Endothelial cell of umbilical vein (primary cell): ENCODE results near the gene KDSR.

Experiments used
- CTCF ChIP-seq, 2 donors: IDR thresholded peaks; 1 replicate in 1 of 2; 2 replicates in 1 of 2; pipeline ENCODE4 v1.5.1; 2011; ENCODE audit warnings: low read length in 2 of 2, mild to moderate bottlenecking in 2 of 2, moderate library complexity in 2 of 2, control low read depth in 1 of 2, inconsistent platforms in 1 of 2, low read depth in 1 of 2; ENCODE audit not compliant: insufficient read depth in 1 of 2; ENCODE audit errors: extremely low read depth in 1 of 2
- EZH2 ChIP-seq: IDR thresholded peaks from 2 replicates; pipeline ENCODE4 v1.6.1; 2012; ENCODE audit warnings: borderline replicate concordance, low read depth, mild to moderate bottlenecking, moderate library complexity, low read length, inconsistent platforms; ENCODE audit not compliant: severe bottlenecking
- JUN ChIP-seq: IDR thresholded peaks from 2 replicates; pipeline ENCODE4 v1.6.1; 2011; ENCODE audit warnings: borderline replicate concordance, low read depth; ENCODE audit not compliant: insufficient read length, insufficient read depth
- POLR2A ChIP-seq: IDR thresholded peaks from 2 replicates; pipeline ENCODE4 v1.6.1; 2012; ENCODE audit warnings: low read depth, mild to moderate bottlenecking, control low read depth, low read length
- POLR2AphosphoS5 ChIP-seq: IDR thresholded peaks from 2 replicates; pipeline ENCODE4 v1.6.1; 2012; ENCODE audit warnings: low read depth, mild to moderate bottlenecking, control low read depth, low read length, moderate library complexity; ENCODE audit not compliant: insufficient read depth

GRCh38 chr18:63387861-63388260 lies 20.9 kb upstream of the KDSR start:
- TF ChIP-seq CTCF (IDR thresholded peaks at IDR 0.05; ENCODE audit: extremely low read depth in 1 of 2, insufficient read depth in 1 of 2, low read depth in 1 of 2, low read length in 2 of 2) (no peak), EZH2 (no peak), POLR2A (no peak), POLR2AphosphoS5 (no peak), JUN (no peak)
